Stimulated activated CD4-positive, alpha-beta T cell treated with anti-CD3 and anti-CD28 coated beads, TNF-alpha, amount 100 ng/mL, for 4 hours (primary cell): ENCODE data around the gene PPFIA3.

Source experiments
- DNase-seq, 3 experiments: peaks; one replicate each; pipeline ENCODE4 v3.0.0-alpha.2; 2020; ENCODE audit warnings: low read depth in 3 of 3

PPFIA3 gene

GRCh38 chr19:49182848-49183375, 63.6 kb downstream of the PPFIA3 start:
- no peak for DNase-seq

DNA sequence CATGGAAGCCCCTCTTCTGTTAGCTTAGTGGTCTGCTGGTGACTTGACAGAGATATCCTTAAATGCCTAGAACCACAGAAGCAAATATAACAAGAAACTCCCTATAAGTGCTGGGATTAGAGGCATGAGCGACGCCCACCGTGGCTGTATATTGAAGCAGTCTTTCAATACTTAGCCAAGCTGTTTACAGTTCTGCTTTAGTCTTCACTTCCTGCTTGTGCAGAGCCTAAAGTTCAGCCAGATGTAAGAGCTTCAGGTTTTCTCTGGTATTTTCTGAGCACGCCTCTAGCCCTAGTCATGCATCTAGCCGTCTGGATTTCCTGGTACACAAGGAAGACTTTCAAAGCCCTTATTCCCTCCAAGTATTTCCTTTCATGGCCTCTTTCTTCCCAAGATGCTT, 66.8 kb downstream of the PPFIA3 start:
- no peak for DNase-seq

DNA sequence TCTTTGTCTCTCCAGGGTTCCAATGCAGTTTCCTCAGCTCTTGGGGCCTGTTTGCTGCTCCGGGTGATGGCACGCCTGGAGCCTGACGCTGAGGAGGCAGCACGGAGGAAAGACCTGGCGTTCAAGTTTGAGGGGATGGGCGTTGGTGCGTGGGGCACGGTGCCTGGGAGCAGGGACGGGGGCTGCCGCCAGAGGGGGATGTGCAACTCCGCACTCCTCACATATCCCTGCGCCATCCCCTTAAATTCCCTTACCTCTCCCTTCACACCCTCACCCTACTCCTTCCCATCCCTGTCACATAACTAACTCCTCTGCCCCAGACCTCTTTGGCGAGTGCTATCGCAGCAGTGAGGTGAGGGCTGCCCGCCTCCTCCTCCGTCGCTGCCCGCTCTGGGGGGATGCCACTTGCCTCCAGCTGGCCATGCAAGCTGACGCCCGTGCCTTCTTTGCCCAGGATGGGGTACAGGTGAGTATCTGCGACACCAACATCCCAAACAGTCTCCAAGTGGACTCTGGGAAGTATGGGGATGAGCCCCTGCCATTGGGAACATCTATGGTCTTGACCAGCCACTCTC, 69.4 kb downstream of the PPFIA3 start:
- DNase-seq: no peak

DNA sequence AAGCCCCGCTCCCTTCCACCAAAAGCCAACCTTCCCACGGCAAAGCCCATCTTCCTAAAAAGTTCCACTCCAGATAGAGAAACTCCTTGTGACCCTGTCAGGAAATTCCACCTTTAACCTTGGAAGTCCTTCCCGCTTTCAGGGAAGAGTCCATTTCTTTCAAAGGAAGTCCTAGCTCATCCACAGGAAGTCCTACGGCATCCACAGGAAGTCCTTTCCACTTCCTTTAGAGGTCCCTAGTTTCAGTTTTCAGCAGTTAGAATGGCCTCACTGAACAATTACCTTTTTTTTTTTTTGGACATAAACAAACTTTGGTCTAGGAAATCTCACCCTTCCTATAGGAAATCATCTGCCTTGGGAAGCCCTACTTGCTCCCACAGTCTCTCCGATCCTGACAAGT, 69.9 kb downstream of the PPFIA3 start:
- no peak for DNase-seq

- no peak for DNase-seq
These were observed 71.4 kb downstream of the PPFIA3 start for GRCh38 chr19:49190781-49191180.

GRCh38 chr19:49193822-49194394, 74.6 kb downstream of the PPFIA3 start:
- no peak for DNase-seq

DNA sequence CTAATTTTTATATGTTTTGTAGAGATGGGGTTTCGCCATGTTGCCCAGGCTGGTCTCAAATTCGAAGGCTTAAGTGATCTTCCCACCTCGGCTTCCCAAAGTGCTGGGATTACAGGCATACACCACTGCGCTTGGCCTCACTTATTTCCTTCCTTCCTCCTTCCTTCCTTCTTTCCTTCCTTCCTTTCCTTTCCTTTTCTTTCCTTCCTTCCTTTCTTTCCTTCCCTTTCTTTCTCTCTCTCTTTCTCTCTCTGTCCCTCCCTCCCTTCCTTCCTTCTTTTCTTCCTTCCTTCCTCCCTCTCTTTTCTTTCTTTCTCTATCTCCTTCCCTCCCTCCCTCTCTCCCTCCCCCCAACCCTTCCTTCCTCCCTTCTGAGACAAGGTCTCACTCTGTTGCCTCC, 75.1 kb downstream of the PPFIA3 start:
- DNase-seq: no peak

- DNase-seq: no peak
These were observed 77.3 kb downstream of the PPFIA3 start for GRCh38 chr19:49196527-49197240.

GRCh38 chr19:49200238-49200862, 81.0 kb downstream of the PPFIA3 start:
- DNase-seq: no peak
